HL-60/S4 treated with retinoic acid at 250 ng/mL for 4 days and 3 days (cell line): Measurements from ENCODE around the gene CWC27.

Source experiments
- in situ Hi-C: fragments of 300-500 bp; cut with MboI; formaldehyde crosslinking; loops from 2 replicates; pipeline ENCODE4 v1.7.0; 2022; ENCODE audit warnings: low sequenced_read_pairs

CWC27 gene, protein sequence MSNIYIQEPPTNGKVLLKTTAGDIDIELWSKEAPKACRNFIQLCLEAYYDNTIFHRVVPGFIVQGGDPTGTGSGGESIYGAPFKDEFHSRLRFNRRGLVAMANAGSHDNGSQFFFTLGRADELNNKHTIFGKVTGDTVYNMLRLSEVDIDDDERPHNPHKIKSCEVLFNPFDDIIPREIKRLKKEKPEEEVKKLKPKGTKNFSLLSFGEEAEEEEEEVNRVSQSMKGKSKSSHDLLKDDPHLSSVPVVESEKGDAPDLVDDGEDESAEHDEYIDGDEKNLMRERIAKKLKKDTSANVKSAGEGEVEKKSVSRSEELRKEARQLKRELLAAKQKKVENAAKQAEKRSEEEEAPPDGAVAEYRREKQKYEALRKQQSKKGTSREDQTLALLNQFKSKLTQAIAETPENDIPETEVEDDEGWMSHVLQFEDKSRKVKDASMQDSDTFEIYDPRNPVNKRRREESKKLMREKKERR

GRCh38 chr5:64768358-64769312 is at the start of gene CWC27, which contains the start of gene SREK1IP1:
CWC27 (plus strand) TSS chr5:64768930; CDS start chr5:64769147, 217 bp downstream.
SREK1IP1 (minus strand) TSS chr5:64768691; CDS start chr5:64768517, 174 bp downstream.
- in situ Hi-C loops = no loop called here

DNA sequence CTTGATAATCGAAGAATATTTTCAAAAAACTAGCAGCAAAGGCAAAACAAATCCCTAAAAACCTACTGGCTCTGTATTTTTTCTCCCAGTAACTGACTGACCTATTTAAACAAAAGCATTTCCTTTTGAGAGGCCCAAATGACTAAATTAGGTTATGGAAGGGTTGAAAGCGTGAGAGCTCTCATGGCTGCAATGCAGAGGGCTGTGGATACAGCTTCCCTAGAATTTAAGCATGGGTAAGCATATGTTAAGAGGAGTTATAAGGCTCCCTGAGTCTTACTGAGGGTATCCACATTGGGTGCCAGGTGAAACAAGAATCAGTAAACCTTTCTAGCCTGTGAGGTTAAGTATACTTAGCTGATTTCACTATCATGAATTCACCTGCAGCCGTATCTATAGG is 46.1 kb upstream of the CWC27 start:
- in situ Hi-C loops = no loop called here

DNA sequence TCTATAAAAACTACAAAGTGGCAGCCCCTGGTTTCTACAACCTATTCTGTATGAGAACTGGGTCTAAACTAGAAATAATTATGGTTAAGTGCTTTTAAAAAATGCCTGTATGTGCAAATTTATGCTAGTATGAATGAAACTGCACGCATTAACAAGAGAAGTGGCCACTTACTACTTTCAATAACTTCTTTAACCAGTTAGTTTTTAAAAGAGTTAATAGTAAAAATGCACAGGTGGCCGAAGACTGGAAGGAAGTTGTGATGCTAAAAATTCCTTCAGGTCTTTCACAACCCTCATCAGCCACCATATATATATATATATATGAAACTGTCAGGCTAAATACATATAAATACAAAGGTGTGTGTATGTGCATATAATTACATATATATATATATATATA is 41.6 kb upstream of the CWC27 start:
- in situ Hi-C loops = no loop called here

- in situ Hi-C loops = no loop called here
Observed at GRCh38 chr5:64742411-64742810, 26.3 kb upstream of the CWC27 start.

DNA sequence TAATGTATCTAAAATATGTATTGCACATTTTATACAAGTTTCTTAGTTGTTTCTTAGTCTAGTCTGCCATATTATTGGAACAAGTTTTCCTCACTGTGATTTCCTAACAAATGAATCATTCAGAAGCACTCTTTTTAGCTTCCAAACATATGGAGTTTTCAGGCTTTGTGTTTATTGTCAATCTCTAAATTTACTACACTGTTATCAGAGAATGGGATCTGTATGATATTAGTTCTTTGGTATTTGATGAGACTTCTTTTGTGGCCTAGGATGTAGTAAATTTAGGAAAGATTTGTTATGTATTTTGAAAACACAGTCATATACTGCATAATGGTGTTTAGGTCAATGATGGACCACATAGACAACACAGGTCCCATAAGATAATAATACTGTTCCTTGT is 25.9 kb upstream of the CWC27 start:
- in situ Hi-C loops = no loop called here

- in situ Hi-C loops = no loop called here
Observed at GRCh38 chr5:64744914-64745313, 23.8 kb upstream of the CWC27 start.

- in situ Hi-C loops = no loop called here
Observed at GRCh38 chr5:64746446-64746845, 22.3 kb upstream of the CWC27 start.

GRCh38 chr5:64749385-64749784 is 19.3 kb upstream of the CWC27 start:
- in situ Hi-C loops = no loop called here

GRCh38 chr5:64754066-64754465 is 14.7 kb upstream of the CWC27 start:
- in situ Hi-C loops = no loop called here

DNA sequence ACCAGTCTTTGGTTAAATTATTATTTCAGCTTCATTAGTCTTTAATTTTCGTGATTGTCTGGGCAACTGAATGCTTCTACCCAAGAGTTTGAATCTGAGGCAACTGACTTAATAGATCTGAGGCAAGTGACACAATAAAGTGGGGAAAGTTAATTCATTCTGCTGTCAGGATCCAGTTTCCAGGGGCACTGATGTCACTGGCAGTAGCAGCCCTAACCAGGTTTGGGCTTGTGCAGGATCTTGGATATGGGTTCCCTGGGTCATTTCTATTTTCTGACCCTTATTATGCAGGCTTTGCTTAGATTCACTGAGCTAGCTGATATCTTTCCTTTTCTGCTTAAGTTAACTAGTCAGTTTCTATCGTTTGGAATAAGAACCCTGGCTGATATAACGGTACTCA is 9.8 kb upstream of the CWC27 start:
- in situ Hi-C loops = no loop called here

DNA sequence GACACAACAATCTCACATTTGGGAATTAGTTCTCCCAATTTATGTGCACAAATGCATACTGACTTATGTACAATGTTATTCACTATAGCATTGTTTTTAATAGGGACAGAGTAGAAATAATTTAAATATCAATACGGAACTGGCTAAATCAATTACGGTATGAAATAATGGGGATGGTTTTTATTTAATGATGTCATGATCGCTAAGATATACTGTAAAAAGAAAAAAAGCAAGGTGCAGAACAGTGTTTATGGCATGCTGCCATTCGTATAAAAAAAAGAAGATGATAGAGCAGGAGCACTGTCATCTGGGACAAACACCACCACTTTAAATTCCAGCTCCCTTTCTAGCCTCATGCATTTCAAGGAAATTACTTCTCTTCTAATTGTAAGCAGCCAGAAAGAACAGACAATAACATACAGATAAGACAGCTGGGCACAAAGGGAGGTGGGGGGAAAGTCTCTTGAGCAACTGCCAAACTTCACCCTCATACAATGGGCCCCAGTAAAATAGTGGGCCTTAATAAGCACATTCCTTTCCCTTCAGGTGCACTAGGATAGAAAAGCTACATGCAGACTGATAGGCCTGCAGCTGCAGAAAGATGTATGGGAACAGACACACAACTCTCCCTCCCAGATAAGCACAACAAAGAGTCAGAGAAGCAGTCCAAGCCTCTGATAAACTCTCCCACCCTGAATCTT is 8.6 kb upstream of the CWC27 start:
- in situ Hi-C loops = no loop called here

- in situ Hi-C loops = no loop called here
Observed at GRCh38 chr5:64763948-64764503, 4.7 kb upstream of the CWC27 start.

DNA sequence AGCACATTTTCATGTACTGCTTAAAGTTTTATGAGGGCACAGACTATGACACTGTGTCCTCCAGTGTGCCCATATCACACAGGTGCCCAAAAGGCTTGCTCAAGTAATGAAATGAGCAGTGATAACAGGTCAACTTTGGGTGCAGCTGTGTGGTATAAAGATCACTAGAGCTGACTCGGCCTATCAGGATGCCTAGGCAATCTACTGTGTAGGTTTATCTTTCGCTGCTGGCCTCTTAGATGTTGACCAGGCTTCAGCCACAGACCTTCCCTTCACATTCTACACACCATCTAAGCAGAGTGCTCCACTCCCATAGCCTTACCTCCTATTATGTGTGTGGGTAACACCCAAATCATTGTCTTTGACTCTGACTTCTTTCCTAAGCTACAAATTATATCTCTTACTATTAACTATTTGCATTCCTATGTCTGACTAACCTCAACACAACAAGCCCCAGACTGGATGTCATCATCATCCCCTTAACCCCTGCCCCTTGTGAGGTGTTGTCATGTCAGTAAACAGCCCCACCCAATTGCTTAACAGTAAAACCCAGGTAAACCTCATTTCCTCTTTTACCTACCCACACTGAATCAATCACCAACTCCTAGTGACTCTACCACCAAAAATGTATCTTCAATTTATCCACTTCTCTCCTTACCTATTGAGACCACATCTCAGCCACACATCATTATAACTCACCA is 2.8 kb upstream of the CWC27 start:
- in situ Hi-C loops = no loop called here

GRCh38 chr5:64766941-64767340 is 1.8 kb upstream of the CWC27 start:
- in situ Hi-C loops = no loop called here

GRCh38 chr5:64767959-64768357 is 772 bp upstream of the CWC27 start:
- in situ Hi-C loops = no loop called here

DNA sequence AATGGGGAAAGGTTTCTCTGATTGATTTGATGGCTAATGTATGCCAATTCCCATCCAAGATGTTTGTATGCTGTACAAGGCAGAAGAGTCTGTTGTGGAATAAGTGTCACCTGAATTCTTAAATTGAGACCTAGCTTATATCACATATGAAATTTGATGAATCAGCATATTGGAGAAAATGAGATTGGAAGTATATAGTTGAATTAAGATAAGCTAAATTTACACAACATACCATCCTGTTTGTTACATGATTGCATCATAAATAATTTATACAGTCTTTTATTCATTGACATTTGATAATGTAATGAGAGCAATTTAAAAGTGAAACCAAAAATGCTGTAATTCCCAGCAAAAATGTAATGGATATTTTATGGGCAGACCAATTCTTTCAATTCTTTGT is 1.1 kb downstream of the CWC27 start:
- in situ Hi-C loops = no loop called here

- in situ Hi-C loops = no loop called here
Observed at GRCh38 chr5:64771736-64772135, 3.0 kb downstream of the CWC27 start.

- in situ Hi-C loops = no loop called here
Observed at GRCh38 chr5:64773533-64773932, 4.8 kb downstream of the CWC27 start.

DNA sequence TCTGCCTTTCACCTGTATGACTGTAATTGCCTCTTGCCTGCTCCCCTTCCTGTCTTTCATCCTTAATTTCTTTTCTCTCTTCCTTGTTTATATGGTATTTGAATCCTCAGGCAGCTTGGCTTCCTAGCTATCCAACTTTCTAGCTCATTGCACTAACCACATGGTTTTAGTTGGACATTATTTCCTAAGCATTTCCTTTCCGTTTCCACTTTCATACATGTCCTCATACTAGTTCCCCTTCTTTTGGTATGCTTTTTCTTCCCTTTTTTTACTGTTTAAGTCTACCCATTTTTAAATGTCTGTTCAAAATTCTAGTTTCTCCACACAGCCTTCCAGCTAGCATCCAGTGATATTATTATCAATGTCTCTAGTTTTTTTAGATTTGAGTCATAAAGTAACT is 6.6 kb downstream of the CWC27 start:
- in situ Hi-C loops = loop anchor here (25.0 kb wide), 1 partner anchor 138 kb away; no protein-coding TSS in a partner anchor

GRCh38 chr5:64784451-64785025 is 15.8 kb downstream of the CWC27 start:
- in situ Hi-C loops = loop anchor here (25.0 kb wide), 1 partner anchor 147 kb away; no protein-coding TSS in a partner anchor
